ENCODE data around the gene IFT122.
A peak's percentile ranks its signal among the peaks of the same experiment; 100 is the strongest.

The IFT122 gene

DNA sequence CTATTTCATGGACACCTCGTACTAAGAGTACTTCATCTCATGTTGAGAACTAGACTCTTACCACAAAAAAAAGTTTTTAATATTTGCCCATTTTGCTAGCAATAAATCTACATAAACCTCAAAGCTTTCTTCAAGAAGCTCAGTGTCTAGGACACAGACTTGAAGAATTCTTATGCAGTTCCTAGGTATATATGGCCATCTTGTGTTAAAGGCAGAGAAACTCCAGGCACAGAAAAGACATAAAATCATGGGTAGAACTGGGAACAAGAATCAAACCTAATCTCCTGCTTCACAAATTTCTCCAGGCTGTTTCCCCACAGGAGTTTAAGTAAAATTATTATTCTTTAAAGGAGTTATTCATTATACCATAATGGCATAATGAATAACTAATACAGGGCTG is 4.7 kb upstream of the IFT122 start:
- no peak for DNase-seq (ENCODE audit: low read depth)

DNA sequence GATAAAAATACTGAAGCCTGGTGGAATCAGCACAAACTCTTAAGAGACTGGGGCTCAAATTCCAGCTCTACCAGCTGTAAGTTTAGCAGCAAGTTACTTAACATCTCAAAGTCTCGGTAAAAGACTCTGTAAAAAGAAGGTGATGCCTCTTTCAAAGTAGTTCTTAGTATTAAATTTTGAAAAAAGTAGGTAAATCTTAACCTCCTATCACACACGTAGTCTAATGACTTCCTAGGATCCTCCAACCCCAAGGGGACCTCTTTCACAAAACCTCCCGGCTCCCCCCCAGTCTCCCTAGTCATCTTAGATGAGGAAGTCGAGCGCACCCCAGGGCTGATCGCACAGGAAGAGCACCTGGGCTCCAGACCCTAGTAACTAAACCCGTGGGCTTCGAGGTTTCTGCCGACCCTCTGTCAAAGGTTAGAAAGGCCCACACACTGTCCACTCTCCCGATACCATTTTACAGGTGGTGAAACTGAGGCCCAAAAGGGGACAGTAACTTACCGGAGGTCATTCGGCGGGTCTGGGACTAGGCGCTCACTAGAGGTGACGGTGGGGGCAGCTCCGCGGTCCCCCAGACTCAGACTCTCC is 703 bp upstream of the IFT122 start:
- DNase-seq (ENCODE audit: low read depth), result no peak

DNA sequence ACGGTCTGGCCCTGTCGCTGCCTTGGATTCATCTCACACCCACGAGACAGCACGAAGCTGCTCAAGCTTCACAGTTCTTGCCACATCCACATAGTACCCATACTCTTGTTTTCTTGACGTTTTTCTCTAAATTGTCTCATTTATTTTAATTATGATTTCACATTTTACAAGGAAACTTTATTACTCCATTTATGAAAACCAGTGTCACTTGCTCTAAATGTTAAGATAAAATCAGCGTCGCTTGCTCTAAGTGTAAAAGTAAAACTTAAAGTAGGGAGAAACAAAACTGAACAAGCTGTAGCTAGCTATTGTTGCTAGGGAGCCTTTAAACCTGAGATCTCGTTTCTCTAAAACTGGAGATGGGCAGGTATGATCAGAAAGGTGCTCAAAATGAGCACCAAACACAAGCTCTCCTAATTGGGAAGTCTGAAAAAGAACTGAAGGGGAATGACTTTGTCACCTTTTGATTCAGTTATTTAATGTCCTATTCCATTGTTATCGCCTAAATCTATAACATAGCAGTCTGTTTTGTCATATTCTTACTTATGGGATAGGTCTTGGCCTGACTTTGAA is 680 bp downstream of the IFT122 start:
- no peak for DNase-seq (ENCODE audit: low read depth)

DNA sequence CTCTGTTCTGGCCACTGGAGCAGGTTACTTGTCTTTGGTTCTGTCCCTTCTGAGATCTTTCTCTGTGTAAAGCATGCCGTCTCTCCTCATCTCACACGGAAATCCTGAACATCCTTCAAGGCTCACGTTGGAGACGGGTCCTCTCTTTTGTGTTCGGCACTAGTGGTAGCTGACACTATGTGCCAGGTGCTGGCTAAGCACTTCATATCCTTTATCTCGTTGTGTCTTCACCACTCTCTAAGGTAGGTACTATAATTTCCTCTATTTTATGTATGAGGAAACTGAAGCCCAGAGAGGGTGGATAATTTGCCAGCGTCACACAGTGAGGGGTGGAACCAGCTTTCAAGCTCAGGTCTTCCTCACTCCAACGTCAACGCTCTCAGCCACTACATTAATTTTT is 1.2 kb downstream of the IFT122 start:
- DNase-seq (ENCODE audit: low read depth), result no peak

DNA sequence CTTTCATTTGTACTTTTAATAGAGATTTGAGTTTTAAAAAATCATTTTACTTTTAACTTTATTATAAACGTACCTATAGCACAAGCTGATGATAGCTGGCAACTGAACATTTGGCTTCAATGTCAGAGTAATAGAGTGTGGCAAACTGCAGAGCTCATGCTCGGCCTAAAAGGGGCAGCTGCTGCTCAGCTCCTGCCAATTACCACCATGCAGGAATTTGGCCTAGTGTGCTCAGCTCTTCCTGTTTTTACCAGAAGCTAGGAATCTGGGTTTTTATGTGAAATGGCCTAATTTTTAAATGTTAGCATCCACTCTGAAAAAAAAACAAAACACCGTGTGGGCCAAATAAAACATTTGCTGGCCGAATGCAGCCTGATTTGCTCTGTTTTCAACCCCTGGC is 1.8 kb downstream of the IFT122 start:
- DNase-seq (ENCODE audit: low read depth), result peak; percentile 57

DNA sequence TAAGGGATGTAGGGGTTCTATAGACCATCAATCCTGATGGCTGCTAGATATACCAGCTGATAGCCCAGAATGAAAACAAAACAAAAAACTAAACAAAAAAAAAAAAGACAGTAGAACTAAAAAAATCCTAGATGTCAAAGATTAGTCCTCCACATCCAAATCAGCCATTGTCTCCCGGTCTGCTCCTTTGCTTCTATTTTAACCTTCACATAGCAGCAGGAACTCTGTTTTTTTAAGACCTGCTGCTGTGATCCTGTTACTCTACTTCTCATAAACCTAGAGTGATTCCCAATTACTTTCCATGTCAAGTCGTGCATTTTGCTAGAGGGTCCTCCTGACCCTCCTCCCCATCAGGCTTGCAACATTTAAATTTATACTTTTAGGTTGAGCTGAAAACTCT is 2.5 kb downstream of the IFT122 start:
- DNase-seq (ENCODE audit: low read depth), result no peak

DNA sequence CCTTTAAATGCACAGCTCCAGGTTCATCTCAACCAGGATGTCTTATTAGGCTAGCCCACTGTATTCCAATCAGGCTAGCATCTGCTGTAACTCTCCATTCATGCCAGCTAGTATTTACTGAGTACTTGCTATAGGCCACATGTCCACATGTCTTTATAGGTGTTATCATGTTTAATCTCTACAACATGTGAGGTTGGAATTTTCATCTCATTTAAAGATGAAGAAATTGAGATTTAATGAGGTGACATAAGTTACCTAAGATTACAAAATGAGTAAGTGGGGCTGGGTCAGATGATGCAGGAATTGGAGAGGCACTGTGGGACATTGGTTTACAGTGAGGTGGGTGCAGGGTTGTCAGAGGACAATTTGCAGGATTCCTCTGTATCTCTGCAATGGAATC is 2.9 kb downstream of the IFT122 start:
- no peak for DNase-seq (ENCODE audit: low read depth)

DNA sequence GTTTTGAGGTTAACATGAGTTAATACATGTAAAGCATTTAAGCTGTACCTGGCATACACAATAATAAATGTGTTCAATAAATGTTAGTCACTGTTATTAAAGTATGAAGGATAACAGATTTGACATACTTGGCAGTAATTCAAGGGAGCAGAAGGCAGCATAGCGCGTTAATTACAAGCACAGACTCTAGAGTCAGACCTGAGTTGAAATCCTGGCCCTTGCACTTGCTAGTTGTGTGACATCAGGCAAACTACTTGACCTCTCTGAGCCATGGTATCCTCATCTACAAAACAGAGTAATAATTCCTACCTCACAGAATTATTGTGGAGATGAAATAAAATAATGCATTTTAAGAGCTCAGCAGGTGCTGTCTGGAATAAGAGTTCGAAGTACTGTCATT is 5.4 kb downstream of the IFT122 start:
- no peak for DNase-seq (ENCODE audit: low read depth)

DNA sequence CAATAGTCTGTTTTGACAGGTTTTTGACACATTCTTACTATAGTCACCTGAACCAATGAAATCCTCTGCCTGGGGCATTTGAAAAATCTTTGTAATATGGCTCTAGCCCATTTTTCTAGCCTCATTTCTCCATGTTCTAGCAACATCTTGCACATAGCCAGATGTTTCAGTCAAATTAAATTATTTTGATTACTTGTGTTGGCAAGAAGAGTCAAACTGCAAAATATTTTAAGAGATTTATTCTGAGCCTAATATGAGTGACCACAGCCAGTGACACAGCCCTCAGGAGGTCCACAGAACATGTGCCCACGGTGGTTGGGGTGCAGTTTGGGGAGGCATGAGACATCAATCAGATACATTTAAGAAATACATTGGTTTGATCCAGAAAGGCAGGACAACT is 6.9 kb downstream of the IFT122 start:
- DNase-seq (ENCODE audit: low read depth), result no peak

DNA sequence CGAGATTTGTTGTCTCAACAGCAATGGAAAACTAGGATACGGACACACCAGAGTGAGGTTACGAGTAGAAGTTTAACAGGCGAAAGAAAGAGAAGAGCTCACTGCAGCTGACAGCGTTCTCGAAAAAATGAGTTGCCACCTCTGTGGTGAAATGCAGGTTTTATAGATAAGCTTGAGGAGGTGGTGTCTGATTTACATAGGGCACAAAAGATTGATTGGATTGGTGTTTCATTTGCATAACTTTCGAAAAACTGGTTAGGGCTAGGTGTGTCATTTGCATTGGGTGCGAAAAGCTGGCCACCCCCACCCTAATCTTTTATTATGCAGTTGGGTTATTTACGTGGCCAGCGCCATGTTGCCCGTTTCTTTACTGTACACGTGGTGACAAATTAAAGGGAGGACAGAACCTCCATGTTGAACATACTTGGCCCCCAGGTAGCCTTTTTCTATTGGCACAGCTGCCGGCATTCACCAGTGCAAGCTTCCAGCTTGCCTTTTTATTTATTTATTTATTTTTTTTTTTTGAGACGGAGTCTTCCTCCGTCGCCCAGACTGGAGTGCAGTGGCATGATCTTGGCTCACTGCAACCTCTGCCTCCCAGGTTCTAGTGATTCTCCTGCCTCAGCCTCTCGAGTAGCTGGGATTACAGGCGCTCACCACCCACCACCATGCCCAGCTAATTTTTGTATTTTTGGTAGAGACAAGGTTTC is 8.3 kb downstream of the IFT122 start:
- DNase-seq (ENCODE audit: low read depth), result no peak

DNA sequence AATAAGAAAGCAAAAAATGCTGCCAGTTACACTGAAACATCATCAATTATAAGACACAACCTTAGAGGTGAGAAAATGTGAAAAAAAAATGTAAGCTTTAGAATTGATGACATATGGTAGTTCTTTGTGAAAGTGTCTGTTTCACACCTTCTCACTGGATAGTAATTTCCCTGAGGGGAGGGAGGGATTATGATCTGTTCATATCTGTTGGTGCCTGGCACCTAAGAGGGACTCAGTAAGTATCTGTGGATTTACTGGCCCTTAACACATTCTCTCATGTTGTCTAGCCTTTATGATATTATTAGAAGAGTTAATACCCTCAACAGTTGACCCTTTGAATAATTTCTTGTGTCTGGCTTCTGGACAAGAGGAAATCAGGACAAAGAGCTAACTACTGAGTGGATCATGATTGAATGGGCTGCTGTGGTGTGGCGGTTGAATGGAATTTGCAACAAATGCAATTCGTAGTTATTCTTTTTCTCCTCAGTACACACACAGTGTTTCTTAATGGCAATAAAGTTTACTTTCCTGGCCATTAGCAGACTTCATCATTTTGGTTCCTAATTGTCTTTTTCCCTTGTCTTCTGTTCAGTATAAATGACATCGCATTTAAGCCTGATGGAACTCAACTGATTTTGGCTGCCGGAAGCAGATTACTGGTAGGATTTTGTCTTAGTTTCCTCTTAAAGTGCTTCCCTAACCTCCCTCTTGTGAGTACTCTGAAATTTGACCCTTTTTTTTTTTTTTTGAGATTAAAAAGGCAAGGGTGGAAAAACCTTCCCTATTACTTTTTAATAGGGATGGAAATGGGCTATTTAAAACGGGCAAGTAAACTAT is 9.5 kb downstream of the IFT122 start:
- DNase-seq (ENCODE audit: low read depth), result no peak

DNA sequence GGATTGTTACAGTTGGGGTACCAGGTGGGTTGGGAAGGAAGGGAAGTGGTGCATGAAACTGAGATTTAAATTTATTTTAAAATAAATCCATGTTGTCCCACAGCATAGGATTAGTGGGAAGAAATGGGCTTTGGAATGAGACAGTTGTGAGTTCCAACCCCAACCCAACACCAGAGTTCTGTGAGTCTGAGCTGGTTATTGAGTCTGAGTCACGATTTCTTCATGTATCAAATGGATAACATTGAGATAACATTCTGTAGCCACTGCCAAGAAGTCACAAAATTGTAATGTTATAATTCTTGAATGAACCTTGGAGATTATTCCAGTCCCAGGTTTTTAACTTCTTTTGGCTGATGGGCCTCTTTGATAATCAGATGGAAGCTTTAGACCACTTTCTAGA is 13.7 kb downstream of the IFT122 start:
- DNase-seq (ENCODE audit: low read depth), result no peak

DNA sequence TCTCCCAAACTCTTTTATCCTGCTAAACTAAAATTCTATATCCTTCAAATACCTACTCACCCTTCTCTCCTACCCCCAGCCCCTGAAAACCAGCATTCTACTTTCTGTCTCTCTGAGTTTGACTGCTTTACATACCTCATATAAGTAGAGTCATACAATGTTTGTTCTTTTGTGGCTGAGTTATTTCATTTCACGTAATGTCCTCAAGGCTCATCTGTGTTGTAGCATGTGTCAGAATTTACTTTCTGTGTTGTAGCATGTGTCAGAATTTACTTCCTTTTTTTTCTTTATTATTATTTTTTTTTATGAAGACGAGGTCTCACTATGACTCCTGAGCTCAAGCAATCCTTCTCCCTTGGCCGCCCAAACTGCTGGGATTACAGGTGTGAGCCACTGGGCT is 20.1 kb downstream of the IFT122 start:
- DNase-seq (ENCODE audit: low read depth), result no peak

DNA sequence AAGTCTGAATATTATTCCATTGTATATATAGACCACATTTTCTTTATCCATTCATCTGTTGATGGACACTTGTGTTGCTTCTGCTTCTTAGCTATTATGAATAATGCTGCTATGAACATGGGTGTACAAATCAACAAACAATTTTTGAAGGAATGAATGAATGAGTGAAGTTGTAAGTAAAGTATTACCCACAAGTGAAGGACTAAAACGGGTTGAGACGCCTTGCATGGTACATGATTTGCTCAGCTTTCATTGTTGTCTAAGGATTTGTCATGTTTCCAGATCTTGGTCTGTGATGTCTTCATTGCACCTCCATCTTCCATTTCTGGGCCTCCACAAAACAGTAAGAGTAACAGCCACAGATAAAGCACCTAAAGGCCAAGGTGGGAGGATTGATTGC is 20.5 kb downstream of the IFT122 start:
- DNase-seq (ENCODE audit: low read depth), result no peak

DNA sequence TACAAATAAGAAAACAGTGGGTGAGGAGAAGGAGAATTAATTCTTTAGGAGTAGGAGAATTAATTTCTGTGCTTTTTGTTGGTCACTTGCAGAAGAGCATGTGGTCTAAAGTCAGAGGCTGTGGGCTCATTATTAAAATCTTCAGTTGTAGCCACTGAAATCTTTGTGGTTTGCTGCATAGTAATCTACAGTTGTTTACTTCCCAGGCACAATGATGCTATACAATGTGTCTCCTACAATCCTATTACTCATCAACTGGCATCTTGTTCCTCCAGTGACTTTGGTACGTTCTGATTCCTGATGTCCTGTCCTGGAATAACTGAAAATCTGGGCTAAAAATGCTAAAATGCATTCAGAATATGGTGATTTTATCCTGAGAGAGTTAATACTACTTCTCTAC is 21.0 kb downstream of the IFT122 start:
- DNase-seq (ENCODE audit: low read depth), result no peak

DNA sequence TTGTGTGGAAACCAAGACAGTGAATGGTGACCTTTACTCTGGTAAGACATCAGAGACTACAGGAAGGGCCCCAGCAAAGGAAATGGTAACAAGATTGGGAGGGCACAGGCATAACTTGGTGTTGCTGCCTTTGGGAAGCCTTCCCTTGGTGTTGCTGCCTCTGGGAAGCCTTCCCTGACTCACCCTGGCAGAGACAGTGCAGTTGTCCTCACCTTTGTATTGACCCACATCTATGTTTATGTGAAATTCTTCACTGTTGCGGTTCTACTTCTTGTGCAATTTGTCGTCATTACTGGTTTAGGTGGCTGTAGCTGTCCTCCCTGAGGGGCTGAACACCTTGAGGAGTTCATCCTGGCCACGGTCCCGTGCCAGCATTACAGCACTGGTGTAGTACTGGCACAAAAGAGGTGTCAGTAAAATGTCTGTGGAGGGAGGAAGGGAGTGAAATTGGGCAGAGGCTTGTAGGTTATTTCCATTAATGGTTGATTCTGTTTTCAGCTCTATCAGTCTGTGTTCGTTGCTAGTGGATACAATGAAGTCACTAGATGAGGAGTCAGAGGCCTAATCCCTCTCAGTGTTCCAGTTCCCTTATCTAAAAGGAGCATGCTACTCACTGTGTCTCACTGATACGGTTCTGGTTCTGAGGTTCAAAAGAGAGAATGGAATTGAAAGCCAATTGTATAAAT is 21.6 kb downstream of the IFT122 start:
- DNase-seq (ENCODE audit: low read depth), result no peak

DNA sequence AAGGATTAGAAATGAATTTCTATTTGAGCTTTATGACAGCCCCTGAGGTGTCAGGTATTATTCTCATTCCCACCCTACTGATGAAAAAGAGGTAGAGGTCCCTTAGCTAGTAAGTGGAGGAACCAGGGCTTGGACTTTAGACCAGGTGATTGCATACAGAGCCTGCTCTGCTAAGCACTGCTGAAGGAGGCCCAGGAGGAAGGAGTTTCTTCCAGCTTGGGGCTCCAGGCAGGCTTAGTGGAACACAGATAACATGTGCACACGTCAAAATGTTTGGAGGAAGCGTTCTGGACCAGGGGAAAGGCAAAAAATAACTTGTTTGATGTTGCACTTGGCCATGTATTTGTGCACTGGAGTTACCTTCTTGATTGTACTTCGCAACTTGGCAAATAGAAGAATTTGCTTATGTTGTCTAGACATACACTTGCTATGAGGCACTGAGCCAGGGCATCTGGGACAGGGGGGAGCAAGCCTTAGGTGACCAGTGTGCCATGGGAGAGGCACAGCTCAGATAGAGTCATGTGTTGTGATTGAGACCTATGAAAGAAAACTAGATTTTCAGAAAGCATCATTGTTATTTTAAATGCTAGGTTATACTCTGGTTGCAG is 22.4 kb downstream of the IFT122 start:
- DNase-seq (ENCODE audit: low read depth), result no peak

DNA sequence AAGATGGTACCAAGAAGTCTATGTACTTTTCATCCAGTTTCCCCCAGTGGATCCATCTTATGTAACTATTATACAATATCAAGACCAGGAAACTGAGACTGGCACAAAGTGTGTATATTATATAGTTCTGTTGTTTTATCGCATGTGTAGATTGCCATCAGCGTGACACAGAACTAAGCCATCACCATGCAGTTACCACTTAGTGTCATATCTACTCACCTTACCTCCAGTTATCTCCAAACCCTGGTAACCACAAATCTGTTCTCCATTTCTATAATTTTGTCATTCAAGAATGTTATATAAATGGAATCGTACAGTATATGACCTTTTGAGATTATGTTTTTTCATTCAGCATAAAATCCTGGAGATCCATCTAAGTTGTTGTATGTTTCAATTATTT is 23.1 kb downstream of the IFT122 start:
- DNase-seq (ENCODE audit: low read depth), result no peak

DNA sequence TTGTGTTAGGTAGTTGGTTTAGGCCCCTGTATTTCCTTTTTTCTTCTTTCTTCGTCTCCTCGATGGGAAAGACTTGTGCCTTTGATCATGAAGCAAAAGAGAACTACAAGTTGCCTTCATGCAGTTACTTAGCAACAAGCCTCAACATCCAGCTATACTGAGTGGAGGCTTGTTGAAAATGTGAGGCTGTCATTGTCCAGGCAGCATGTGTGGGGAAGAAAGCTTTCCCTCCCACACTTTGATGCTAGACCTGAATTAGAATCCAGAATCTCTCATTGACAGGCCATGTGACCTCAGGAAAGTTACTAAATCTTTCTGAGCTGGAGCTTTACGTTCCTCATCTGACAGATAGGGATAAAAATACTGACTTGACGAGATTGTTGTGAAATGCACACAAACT is 23.7 kb downstream of the IFT122 start:
- DNase-seq (ENCODE audit: low read depth), result no peak

DNA sequence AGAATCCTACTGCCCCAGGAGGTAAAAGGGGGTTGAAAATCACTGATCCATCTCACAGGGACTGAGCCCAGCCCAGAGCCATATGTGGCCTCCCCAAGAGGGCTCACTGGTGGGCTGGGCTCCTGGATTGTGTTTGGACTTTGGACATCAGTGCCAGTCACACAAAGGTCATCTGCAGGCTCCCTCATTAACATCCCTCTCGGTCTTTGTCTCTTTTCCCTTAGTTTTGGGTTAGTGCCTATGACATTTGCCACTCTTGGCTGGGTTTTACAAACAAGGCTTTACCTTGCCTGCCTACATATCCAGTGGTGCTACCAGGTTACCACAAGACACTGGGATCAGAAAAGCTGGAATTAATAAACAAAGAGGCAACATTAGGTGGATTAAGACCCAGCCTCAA is 27.9 kb downstream of the IFT122 start:
- DNase-seq (ENCODE audit: low read depth), result no peak

DNA sequence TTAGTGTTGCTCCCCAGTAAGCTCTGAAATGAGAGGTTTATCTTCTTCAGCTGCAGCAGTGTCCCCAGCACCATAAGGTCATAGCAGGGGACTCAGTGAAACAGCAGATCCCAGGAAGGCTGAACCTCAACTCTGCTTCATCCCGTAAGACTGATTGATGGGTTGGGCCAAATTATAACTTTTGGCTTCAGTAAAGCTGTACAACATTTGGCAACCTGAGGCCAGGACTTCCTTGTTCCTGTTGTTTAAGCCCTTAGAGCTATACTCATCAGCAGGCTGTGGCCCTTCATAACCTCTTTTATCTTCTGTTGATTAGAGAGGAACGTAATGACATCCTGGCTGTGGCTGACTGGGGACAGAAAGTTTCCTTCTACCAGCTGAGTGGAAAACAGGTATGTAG is 29.0 kb downstream of the IFT122 start:
- DNase-seq (ENCODE audit: low read depth), result no peak

DNA sequence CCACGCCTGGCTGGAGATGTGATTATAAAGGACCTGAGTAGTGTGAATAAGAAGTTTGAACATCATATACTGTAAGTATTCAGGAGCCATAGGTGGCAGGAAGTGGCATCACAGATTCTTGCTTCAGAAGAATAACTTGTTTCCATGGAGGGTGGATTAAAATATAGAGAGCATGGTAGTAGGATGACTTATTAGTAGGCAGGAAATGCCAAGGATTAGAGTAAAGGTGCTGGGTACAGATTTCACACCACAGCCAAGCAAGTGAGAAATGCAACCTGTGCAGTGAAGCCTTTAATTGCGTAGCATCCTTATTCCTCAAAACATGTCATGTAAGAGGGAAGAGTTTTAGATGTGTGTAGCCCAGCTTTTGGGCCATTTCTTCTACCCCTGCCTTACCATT is 30.8 kb downstream of the IFT122 start:
- no peak for DNase-seq (ENCODE audit: low read depth)
